Astrocyte (in vitro differentiated cells and primary cell): ENCODE results near the gene USPL1. TPM values are rescaled to one million over a fixed set of nuclear protein-coding genes. Genes with fewer than 3 reads are reported as not detected.
A peak's percentile ranks its signal among the peaks of the same experiment; 100 is the strongest.

ENCODE experiments used
- DNase-seq: peaks from one replicate; pipeline ENCODE4 v3.0.0-alpha.2; 2010; ENCODE audit warnings: low read depth
- FAIRE-seq: peaks from 2 replicates; lab custom pipeline; 2011; peaks lifted over from hg19 to GRCh38; lab: Jason Lieb, UNC
- H2AFZ ChIP-seq: 2 replicates; pipeline ENCODE4 v1.6.0; 2012; ENCODE audit warnings: low read depth, low read length, inconsistent platforms
- H3K27ac ChIP-seq: 2 replicates; pipeline ENCODE4 v1.5.1; 2011; ENCODE audit warnings: low read depth, low read length, inconsistent platforms
- H3K27me3 ChIP-seq: 2 replicates; pipeline ENCODE4 v1.6.0; 2011; ENCODE audit warnings: low read length, inconsistent platforms; ENCODE audit not compliant: insufficient read depth
- H3K36me3 ChIP-seq: 2 replicates; pipeline ENCODE4 v1.5.1; 2011; ENCODE audit warnings: low read length, inconsistent platforms; ENCODE audit not compliant: insufficient read depth
- H3K4me1 ChIP-seq: 2 replicates; pipeline ENCODE4 v1.5.1; 2011; ENCODE audit warnings: low read length, inconsistent platforms; ENCODE audit not compliant: insufficient read depth
- H3K4me2 ChIP-seq: 2 replicates; pipeline ENCODE4 v1.6.0; 2012; ENCODE audit warnings: low read length, inconsistent platforms
- H3K4me3 ChIP-seq: 2 replicates; pipeline ENCODE4 v1.5.1; 2011; ENCODE audit warnings: low read depth, mild to moderate bottlenecking, low read length, inconsistent platforms; ENCODE audit not compliant: insufficient read depth
- H3K79me2 ChIP-seq: 2 replicates; pipeline ENCODE4 v1.6.0; 2012; ENCODE audit warnings: mild to moderate bottlenecking, low read length, inconsistent platforms; ENCODE audit not compliant: insufficient read depth
- H3K9ac ChIP-seq: 2 replicates; pipeline ENCODE4 v1.6.0; 2012; ENCODE audit warnings: mild to moderate bottlenecking, low read length, inconsistent platforms
- H3K9me3 ChIP-seq: 2 replicates; pipeline ENCODE4 v1.5.1; 2012; ENCODE audit warnings: low read depth, mild to moderate bottlenecking, low read length, inconsistent platforms; ENCODE audit not compliant: insufficient read depth
- H4K20me1 ChIP-seq: 2 replicates; pipeline ENCODE4 v1.6.0; 2012; ENCODE audit warnings: low read length, inconsistent platforms; ENCODE audit not compliant: insufficient read depth
- H3K27ac Mint-ChIP-seq: one replicate; pipeline ENCODE4 v1.8.0; 2021; ENCODE audit warnings: mild to moderate bottlenecking, mixed read lengths; ENCODE audit not compliant: unreplicated experiment
- H3K27me3 Mint-ChIP-seq: one replicate; pipeline ENCODE4 v1.8.0; 2021; ENCODE audit warnings: low read depth, mixed read lengths; ENCODE audit not compliant: unreplicated experiment
- H3K36me3 Mint-ChIP-seq: one replicate; pipeline ENCODE4 v1.8.0; 2021; ENCODE audit warnings: low read depth, mixed read lengths; ENCODE audit not compliant: unreplicated experiment
- H3K4me1 Mint-ChIP-seq: one replicate; pipeline ENCODE4 v1.8.0; 2021; ENCODE audit warnings: low read depth, mixed read lengths; ENCODE audit not compliant: unreplicated experiment
- H3K4me3 Mint-ChIP-seq: one replicate; pipeline ENCODE4 v1.8.0; 2021; ENCODE audit warnings: mild to moderate bottlenecking, moderate library complexity, mixed read lengths; ENCODE audit not compliant: unreplicated experiment
- H3K9me3 Mint-ChIP-seq: one replicate; pipeline ENCODE4 v1.8.0; 2021; ENCODE audit warnings: mild to moderate bottlenecking, mixed read lengths; ENCODE audit not compliant: unreplicated experiment
- EZH2 ChIP-seq: IDR thresholded peaks from 2 replicates; pipeline ENCODE4 v1.6.1; 2012; ENCODE audit warnings: mild to moderate bottlenecking, low read length, inconsistent platforms; ENCODE audit not compliant: insufficient read depth
- total RNA-seq: library from RNA; stranded (reverse); gene quantifications from 2 replicates; pipeline ENCODE4 v1.2.1, GENCODE V29; 2021
- TF ChIP-seq, protein P1 (sequence below): IDR thresholded peaks from 2 replicates; pipeline ENCODE4 v1.5.1; 2011; ENCODE audit warnings: low read depth, mild to moderate bottlenecking, inconsistent platforms, low read length, moderate library complexity; ENCODE audit not compliant: insufficient read depth

Gene USPL1
- total RNA-seq, 1 donor from 2014 or later, result 29.6 TPM

DNA sequence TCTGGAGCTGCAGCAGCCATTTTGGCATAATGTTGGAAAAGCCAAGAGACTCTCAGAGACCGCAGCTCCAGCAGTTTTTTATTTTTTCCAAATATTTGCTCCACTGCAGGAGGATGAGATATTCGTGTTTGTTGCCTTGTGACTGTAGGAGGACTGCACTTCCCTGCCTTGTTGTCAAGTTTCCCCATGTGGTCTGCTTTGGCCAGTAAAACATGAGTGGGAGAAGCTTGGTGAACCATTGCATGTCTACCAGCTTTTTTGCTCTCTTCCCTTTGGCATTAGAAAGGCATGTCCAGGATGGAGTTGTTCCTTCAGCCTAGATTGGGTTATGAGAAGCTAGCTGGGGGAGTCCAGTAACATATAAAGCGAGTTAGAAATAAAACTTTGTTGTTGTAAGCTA, 69.9 kb downstream of the USPL1 start:
- Histone ChIP-seq H3K27me3 (no peaks in the 10 kb centered on the region), H3K9me3 (no peaks in the 10 kb centered on the region), H4K20me1 (no peaks in the 10 kb centered on the region), H3K4me2 (no peak overlapping the region), H3K4me1 (peaks cover 9% of the 10 kb centered on the region), H3K79me2 (no peaks in the 10 kb centered on the region), H3K27ac (no peak overlapping the region), H2AFZ (no peak overlapping the region), H3K9ac (no peak overlapping the region), H3K36me3 (no peaks in the 10 kb centered on the region), H3K4me3 (no peak overlapping the region)
- Mint-ChIP-seq H3K27ac (no peak overlapping the region), H3K36me3 (peaks cover 3% of the 10 kb centered on the region), H3K9me3 (no peaks in the 10 kb centered on the region), H3K4me1 (peaks cover 5% of the 10 kb centered on the region), H3K4me3 (no peak overlapping the region), H3K27me3 (no peaks in the 10 kb centered on the region)
- FAIRE-seq (no peak), DNase-seq (no peak)
- TF ChIP-seq, protein P1, sequence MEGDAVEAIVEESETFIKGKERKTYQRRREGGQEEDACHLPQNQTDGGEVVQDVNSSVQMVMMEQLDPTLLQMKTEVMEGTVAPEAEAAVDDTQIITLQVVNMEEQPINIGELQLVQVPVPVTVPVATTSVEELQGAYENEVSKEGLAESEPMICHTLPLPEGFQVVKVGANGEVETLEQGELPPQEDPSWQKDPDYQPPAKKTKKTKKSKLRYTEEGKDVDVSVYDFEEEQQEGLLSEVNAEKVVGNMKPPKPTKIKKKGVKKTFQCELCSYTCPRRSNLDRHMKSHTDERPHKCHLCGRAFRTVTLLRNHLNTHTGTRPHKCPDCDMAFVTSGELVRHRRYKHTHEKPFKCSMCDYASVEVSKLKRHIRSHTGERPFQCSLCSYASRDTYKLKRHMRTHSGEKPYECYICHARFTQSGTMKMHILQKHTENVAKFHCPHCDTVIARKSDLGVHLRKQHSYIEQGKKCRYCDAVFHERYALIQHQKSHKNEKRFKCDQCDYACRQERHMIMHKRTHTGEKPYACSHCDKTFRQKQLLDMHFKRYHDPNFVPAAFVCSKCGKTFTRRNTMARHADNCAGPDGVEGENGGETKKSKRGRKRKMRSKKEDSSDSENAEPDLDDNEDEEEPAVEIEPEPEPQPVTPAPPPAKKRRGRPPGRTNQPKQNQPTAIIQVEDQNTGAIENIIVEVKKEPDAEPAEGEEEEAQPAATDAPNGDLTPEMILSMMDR, result no peak
- no peak for TF ChIP-seq EZH2

DNA sequence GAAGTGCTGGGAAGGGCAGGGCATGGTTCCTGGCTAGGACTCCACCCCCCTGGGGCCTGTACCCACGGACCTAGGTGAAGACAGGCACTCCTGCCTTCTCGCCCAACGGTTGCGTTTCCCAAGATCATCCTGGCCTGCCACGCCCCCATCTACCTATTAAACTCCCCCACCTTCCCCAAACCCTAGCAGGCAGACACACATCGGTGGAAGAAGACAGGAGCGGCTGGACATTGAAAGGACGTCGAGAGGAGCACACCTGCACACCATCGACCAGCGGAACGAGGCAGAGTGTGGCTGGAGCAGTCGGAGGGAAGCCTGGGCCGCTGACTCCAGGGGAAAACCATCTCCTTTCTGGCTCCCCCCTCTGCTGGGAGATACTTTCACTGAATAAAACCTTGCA, 72.0 kb downstream of the USPL1 start:
- Histone ChIP-seq H2AFZ (no peak overlapping the region), H3K4me1 (peaks cover 9% of the 10 kb centered on the region), H3K27ac (no peak overlapping the region), H3K4me3 (no peak overlapping the region), H3K9ac (no peak overlapping the region), H3K27me3 (no peaks in the 10 kb centered on the region), H4K20me1 (no peaks in the 10 kb centered on the region), H3K9me3 (no peaks in the 10 kb centered on the region), H3K79me2 (no peaks in the 10 kb centered on the region), H3K4me2 (peak overlapping the region; percentile 71), H3K36me3 (no peaks in the 10 kb centered on the region)
- DNase-seq (no peak), FAIRE-seq (no peak)
- peaks cover 5% of the 10 kb centered on the region for H3K4me1 Mint-ChIP-seq
- H3K27ac Mint-ChIP-seq, result no peak overlapping the region
- H3K9me3 Mint-ChIP-seq, result no peaks in the 10 kb centered on the region
- H3K4me3 Mint-ChIP-seq, result no peak overlapping the region
- H3K27me3 Mint-ChIP-seq, result no peaks in the 10 kb centered on the region
- H3K36me3 Mint-ChIP-seq, result peaks cover 3% of the 10 kb centered on the region
- no peak for TF ChIP-seq EZH2
- TF ChIP-seq, protein P1, result no peak

DNA sequence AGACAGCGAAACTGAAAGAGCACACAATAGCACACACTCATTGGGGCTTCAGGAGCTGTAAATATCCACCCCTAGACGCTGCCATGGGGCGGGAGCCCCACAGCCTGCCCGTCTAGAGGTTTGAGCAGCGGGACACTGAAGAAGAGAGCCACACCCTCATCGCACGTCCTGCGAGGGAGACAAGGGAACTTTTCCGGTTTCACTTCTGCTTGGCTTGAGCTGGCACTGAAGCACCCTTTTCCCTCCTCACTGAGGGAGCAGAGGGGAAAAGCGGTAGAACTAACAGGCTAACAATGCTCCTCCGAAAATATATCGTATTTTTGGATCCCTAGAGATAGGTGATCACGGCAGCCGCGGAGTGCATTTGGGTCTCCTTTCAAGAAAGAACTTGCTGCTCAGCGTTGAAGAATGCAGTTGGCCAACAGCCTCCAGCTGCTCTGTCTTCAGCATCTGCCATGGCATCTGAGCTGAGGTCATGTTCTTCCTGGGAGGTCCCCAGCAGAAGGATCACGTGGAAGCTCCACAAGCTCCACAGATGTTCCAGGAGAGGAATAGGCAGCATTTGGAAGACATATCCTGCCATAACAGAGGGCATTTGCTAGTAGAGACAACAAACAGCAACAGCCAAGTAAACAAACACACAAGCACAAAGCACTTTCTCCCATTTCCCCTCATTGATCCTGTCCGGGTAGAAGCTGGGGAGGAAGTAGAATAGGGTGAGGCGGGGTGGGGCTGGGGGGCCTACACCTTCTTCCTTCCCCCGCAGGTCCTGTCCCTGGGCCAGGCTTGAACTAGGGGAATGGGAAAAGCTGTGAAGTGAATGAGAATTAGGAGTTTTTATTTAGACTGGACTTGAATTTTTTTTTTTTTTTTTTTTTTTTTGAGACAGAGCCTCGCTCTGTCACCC, 72.8 kb downstream of the USPL1 start:
- TF ChIP-seq, protein P1, result no peak
- no peak for TF ChIP-seq EZH2
- Histone ChIP-seq H3K9ac (peak overlapping the region; percentile 50), H4K20me1 (no peaks in the 10 kb centered on the region), H3K27me3 (no peaks in the 10 kb centered on the region), H3K4me2 (peak overlapping the region; percentile 71), H3K27ac (peak overlapping the region; percentile 54), H3K9me3 (no peaks in the 10 kb centered on the region), H3K79me2 (no peaks in the 10 kb centered on the region), H3K4me1 (peaks cover 9% of the 10 kb centered on the region), H3K36me3 (no peaks in the 10 kb centered on the region), H2AFZ (peak overlapping the region; percentile 41), H3K4me3 (peak overlapping the region; percentile 24)
- FAIRE-seq (peak; percentile 90), DNase-seq (peak; percentile 93)
- no peaks in the 10 kb centered on the region for H3K27me3 Mint-ChIP-seq
- peaks cover 6% of the 10 kb centered on the region for H3K4me1 Mint-ChIP-seq
- H3K9me3 Mint-ChIP-seq, result no peaks in the 10 kb centered on the region
- peaks cover 3% of the 10 kb centered on the region for H3K36me3 Mint-ChIP-seq
- peak overlapping the region; percentile 41 for H3K27ac Mint-ChIP-seq
- no peak overlapping the region for H3K4me3 Mint-ChIP-seq
